NOMO-1 treated with dmso at 0.1 percent for 144 hours (cell line): ENCODE results near the gene TOX4.
"Not testable (repeated sequence)": the region's sequence is repeated elsewhere in the genome, so short reads cannot be mapped to it uniquely, and the experiment has no call there.

ENCODE experiments used
- DNase-seq: peaks from one replicate; lab custom pipeline; 2025; ENCODE audit not compliant: unreplicated experiment; lab: John Stamatoyannopoulos, UW

Gene TOX4

DNA sequence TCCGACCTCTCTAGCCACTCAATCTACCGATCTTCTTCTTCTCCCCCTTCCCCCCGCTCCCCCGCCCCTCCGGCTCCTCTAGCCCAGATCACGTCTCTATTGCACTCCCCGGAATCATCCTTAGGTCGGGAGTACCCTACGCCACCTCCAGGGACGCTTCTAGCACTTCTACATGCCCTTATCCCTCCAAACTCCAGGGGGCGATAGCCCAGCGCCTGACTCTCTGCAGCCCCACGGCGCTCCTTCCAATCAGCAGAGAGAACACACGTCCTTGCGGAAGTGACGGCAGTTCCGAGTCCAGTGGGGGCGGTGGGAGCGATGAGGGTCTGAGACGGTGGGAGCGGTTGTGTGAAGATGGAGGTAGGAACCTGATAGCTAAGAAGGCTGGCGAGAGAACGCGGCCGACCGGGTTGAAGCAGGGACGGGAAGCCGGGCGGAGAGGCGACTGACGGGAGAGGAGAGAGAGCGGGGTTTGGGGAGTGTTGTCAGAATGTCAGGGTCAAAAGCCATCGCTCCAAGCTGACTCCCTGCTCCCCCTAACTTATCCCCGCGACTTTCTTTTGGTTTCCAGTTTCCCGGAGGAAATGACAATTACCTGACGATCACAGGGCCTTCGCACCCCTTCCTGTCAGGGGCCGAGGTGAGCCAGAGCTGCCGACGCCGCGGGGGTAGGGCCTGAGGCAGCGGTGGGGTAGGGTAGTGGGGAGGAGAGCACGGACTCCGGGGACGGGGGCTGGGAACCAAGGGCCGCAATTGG is at the start of gene TOX4, which contains the start of gene RAB2B:
Gene TOX4 (plus strand): TSS at position 271 of the 757 bp plus-strand sequence. CDS start 84 bp downstream, at position 355.
Gene RAB2B (minus strand): TSS at position 35 of the 757 bp plus-strand sequence. CDS start 87 bp downstream, outside the sequence.
- peak; percentile 99 for DNase-seq

DNA sequence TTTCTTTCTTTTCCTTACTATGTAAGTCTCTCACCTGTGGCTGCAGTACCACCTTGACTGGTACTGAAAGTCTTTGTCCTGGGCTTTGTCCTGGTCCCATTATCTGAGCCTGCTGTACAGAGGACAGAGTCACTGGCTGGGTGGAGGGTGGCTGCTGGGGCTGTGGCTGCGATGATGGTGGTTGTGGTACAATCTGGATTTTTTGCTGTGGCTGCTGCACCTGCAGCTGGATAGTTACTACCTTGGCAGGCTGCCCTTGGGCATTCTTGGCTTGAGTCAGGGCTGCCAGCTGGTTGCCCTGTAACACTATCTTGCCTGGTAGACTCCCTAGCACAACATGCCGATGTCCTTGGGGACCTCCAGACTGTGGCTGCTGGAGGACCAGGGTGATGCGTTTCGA is 48.1 kb upstream of the TOX4 start:
- no peak for DNase-seq

DNA sequence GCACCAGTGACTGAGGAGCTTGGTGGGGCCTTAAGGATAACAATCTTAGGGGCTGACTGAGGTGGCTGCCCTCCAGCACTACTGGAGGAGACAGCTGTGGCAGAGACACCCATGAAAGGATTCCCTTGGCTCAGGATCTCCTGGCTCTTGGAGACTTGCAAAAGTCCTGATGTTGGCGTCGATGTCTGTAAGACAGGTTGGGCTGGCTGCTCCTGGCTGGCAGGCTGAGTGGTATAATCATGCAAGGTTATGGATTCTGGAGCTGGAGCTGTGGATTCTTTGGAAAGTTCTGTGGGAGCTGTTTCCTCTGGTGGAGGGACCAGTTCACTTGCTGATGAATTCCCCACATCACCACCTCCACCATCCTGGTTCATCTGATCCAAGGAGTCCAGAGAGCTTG is 45.9 kb upstream of the TOX4 start:
- no peak for DNase-seq

GRCh38 chr14:21436567-21437062 is 40.4 kb upstream of the TOX4 start:
- no peak for DNase-seq

DNA sequence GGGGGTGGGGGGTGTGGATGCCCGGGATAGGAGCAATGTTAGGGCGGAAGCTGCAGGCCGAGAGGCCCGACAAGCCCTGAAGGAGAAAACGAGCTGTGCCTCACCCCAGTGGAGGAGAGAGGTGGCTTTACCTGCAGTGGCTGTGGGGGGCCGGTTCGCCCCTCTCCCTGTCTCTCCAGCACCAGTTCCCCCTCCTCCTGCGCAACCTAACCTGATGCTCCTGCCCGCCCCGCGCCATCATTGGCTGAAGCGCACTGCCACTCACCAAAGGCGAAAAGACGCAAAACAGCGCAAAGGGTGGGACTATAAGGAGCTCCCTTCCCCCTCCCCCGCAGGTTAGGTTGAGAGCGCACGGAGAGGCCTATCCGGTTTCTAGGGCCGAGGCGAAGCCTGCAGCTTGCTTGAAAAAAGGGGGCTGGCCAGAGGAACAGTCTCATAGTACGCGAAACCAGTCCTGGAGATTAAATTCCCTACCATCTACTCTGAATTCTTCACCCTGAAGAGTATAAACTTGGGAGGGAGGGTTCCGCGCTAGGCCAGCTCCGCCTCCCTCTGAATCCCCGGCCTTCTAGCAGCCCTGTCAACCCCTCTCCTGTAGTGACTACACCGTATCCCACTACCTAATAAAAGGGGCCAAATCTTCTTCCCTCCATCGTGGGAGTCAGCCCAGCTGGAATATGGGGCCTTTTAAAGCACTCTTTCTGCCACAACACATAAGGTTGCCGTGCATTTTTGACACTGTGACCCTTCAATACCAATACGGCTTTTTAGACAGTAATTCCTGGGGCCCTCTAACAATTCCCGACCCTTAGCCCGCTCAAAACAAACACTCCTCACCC is 39.7 kb upstream of the TOX4 start:
- peak; percentile 93 for DNase-seq

DNA sequence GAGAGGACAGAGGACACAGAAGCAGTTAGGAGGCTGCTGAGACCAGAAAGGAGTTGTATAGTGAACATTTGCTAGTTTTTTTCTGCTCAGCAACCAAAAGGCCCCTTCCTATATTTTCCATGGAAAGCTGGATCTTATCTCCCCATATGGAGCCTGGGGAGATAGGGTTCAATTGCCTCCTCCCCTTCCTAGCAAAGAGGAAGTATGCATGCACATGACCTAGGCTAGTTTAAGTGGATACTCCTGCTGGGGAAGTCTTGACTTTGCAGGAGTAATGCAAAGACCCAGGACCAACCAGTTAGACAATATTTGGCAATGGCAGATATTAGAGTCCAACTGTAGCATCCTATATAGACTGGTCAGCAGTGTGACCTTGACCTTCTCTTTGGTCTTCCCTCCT is 36.1 kb upstream of the TOX4 start:
- no peak for DNase-seq

DNA sequence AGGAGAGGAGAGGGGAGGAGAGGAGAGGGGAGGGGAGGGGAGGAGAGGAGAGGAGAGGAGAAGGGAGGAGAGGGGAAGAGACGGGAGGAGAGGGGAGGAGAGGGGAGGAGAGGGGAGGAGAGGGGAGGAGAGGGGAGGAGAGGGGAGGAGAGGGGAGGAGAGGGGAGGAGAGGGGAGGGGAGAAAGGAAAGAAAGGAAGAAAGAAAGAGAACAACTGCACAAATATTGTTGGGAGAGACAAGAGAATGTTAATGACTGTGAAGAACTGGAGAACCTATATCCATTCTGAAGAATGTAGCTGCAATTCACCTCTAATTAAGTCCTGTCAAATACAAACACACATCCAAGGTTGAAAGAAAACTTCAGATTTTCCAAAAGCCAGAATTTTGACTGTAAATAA is 34.3 kb upstream of the TOX4 start:
- DNase-seq, result not testable (repeated sequence)

DNA sequence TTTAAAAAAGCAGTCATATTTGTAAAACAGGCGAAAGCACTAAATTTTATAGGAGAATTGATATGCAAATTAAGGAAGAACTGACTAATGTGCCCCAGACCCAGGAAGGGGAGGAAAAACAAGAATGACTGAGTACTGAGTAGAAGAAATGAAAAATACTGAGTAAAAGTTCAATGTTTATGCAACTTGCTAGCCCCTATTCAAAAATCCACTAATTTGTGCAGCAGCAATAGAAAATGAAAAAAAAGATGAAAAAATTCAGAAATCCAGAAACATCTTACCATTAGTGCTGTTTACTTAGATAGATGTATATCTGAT is 27.1 kb upstream of the TOX4 start:
- DNase-seq, result no peak

DNA sequence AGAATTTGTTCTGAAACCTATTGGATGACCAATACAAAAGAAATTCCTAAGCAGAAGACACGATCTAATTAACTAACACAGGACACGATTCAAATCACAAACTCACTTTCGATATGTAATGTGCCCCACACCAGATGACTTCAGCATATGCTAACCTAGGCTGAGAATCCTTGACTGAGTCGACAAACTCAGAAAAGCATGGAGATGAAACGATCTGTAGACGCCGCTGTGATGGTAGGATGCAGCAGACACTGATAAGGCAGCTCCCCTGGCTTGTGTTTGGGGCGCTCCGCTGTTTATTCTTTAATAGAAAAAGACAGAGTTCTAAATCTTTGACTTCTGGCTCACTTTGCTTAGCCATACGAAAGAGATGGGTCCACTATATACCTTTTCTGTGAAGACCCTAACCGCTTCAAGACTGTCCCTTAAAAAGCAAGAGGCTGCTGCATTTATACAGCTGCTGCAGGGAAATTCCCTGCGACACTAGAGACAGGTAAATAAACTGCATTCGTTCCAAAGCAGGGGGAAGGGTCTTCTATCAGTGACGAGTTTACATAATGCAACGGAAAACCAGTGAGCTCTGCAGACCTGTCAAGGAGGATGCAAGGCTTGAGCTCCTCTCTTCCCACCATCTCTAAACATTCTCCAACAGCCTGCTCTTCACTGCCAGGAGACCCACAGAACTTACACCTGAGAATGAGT is 22.0 kb upstream of the TOX4 start:
- DNase-seq, result no peak

- DNase-seq, result no peak
Measured at GRCh38 chr14:21455592-21455911, 21.4 kb upstream of the TOX4 start.

GRCh38 chr14:21455912-21456667 is 20.9 kb upstream of the TOX4 start, which contains the start of gene CHD8:
TSS of gene CHD8 (minus strand) at chr14:21456123. CDS start at chr14:21431643, 24,480 bp downstream.
- DNase-seq, result peak; percentile 100

DNA sequence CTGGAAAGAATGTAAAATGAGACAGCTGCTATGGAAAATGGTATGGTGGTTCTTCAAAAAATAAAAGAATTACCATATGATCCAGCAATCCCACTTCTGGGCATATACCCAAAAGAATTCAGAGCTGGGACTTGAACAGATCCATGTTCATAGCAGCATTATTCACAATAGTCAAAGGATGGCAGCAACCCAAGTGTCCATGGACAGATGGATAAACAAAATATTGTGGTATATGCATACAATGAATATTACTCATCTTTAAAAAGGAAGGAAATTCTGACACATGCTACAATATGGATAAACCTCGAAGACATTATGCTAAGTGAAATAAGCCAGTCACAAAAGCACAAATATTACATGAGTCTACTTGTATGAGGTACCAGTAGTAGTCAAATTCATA is 9.4 kb upstream of the TOX4 start:
- DNase-seq, result no peak

DNA sequence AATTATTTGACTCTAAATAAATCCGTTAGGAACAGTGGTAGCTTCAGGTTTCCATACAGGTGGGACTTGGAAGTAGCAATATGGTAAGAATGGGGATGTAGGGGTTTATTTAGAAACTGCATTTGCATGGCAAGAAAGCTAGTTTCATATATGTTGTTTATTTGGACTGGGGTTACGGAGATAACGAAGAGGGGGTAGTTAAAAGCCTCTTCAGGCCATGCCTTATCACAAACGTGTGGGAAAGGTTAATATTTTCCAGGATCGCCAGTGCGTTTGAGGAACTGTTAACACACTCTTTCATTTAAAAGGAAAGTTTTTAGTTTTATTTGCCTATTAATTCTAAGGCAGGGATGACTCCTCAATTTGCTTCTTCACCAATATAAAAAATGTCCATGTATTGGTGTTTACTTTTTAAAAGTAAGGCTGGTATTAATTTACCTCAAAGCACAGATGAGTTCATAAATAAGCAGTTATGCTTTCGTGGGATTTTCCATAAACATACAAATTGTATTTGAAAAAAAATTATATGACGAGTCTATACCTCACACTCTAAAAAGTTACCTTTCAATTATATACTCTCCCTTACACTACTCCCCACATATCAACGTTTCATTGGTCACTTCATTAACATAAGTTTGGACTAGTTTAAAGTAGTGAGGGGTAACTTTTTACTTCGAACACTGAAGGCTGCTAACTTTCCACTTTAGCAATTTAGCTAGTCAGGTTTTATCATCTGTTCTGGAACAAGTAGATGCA is 1.1 kb upstream of the TOX4 start:
- DNase-seq, result no peak

DNA sequence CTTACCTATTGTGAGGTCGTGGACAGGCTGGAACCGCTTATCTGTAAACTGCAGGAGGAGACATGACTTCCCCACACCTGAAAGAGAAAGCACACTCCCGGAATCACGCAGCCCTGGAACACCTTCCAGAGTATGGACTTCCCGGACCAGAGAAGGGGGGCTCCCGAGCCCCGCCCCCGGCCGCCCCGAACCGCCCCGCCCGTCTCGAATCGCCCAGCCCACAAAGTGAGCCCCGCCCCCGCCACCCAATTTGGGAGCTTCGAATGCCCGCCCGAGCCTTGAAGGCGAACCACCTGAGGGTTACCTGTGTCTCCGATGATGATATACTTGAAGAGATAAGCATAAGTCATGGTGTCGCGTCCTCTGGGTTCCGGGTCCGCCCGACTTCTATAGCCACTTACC is 471 bp upstream of the TOX4 start:
- no peak for DNase-seq

- DNase-seq, result no peak
Measured at GRCh38 chr14:21486640-21487087, 9.7 kb downstream of the TOX4 start.

DNA sequence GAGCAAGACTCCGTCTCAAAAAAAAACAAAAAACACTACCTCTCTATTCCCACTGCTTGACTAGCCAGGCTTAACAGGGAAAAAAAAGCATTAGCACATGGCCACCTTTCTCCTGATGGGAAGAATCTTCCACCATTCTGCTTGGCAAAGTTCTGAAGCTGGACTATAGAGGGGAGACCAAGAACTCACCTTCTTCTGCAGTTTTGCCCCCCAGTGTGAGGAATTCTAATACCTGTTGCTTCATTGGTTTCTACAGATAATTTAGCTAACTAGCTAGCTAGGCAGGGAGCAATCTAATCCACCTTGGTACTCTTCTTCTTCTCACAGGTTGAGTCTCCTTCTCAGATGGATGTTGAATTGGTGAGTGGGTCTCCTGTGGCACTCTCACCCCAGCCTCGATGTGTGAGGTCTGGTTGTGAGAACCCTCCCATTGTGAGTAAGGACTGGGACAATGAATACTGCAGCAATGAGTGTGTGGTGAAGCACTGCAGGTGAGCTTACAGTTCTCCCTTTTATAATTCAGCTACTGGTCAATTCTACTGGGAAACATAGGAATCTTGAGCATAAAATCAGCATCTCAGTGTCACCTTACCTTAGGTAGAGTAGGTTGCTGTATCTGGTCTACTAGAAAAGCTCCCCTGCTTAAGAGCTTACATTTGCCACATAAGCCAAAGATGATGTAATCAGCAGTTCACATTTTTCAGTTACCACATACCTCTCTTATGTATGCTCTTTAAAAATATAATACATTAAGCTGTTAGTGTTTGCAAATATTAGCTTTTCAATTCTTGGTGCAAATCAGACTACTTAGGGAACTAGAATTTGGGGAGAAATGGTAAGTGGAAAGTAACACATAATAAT is 18.1 kb downstream of the TOX4 start:
- DNase-seq, result no peak

DNA sequence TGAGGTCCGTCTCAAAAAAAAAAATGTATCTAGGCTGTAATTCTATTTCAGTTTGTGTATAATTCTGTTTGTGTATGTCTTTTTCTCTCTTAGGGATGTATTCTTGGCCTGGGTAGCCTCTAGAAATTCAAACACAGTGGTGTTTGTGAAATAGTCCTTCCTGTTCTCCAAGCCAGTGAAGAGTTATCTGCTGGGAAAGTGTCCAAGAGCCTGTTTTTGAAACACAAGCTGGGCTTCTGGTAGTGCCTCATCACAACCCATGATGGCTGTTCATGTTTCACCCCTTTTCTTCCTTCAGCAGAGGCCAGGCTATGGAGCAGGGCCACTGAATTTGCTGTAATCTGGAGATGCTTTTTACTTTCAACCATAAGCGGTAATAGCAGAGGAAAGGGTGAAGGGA is 19.5 kb downstream of the TOX4 start:
- DNase-seq, result no peak

- no peak for DNase-seq
Measured at GRCh38 chr14:21498540-21499526, 21.8 kb downstream of the TOX4 start.
